NK-92 treated with Interleukin-12 subunit alpha and Interleukin-12 subunit beta, amount 100 ng/mL, for 24 hours (cell line): ENCODE data around the gene TJP2.

Experiments
- DNase-seq: peaks from one replicate; lab custom pipeline; 2025; lab: John Stamatoyannopoulos, UW

The TJP2 gene

GRCh38 chr9:69173891-69174615 is at the start of gene TJP2:
Gene TJP2 (plus strand): TSS chr9:69174277. CDS start chr9:69174373, 96 bp downstream.
- DNase-seq = no peak

GRCh38 chr9:69130456-69131441 is 43.3 kb upstream of the TJP2 start:
- no peak for DNase-seq

GRCh38 chr9:69131682-69132081 is 42.4 kb upstream of the TJP2 start:
- no peak for DNase-seq

- no peak for DNase-seq
These were observed 41.7 kb upstream of the TJP2 start for GRCh38 chr9:69132361-69132760.

- no peak for DNase-seq
These were observed 39.7 kb upstream of the TJP2 start for GRCh38 chr9:69134412-69134811.

GRCh38 chr9:69136185-69136584 is 37.9 kb upstream of the TJP2 start:
- DNase-seq = no peak

GRCh38 chr9:69136779-69137178 is 37.3 kb upstream of the TJP2 start:
- no peak for DNase-seq

- DNase-seq = no peak
These were observed 36.8 kb upstream of the TJP2 start for GRCh38 chr9:69137311-69137710.

GRCh38 chr9:69139596-69139995 is 34.5 kb upstream of the TJP2 start:
- no peak for DNase-seq

GRCh38 chr9:69140123-69140735 is 33.8 kb upstream of the TJP2 start:
- DNase-seq = no peak

- DNase-seq = no peak
These were observed 32.2 kb upstream of the TJP2 start for GRCh38 chr9:69141851-69142250.

- no peak for DNase-seq
These were observed 30.8 kb upstream of the TJP2 start for GRCh38 chr9:69143291-69143690.

- DNase-seq = no peak
These were observed 28.8 kb upstream of the TJP2 start for GRCh38 chr9:69145144-69145715.

- no peak for DNase-seq
These were observed 26.8 kb upstream of the TJP2 start for GRCh38 chr9:69147041-69147834.

- DNase-seq = no peak
These were observed 24.7 kb upstream of the TJP2 start for GRCh38 chr9:69149321-69149807.

- no peak for DNase-seq
These were observed 22.6 kb upstream of the TJP2 start for GRCh38 chr9:69151506-69151905.

GRCh38 chr9:69153707-69154521 is 20.2 kb upstream of the TJP2 start:
- no peak for DNase-seq

GRCh38 chr9:69155341-69156030 is 18.6 kb upstream of the TJP2 start:
- no peak for DNase-seq

- no peak for DNase-seq
These were observed 16.2 kb upstream of the TJP2 start for GRCh38 chr9:69157751-69158466.
